H1 (cell line): Measurements from ENCODE around the gene USP49. TPM values are rescaled to one million over a fixed set of nuclear protein-coding genes. Genes with fewer than 3 reads are reported as not detected.
A peak's percentile ranks its signal among the peaks of the same experiment; 100 is the strongest.

ENCODE experiments used
- CTCF ChIA-PET: fragments of 300-600 bp; sonication (Branson Sonifier 250); formaldehyde crosslinking; loops from one replicate; lab custom pipeline; 2021; ENCODE audit not compliant: partially characterized antibody; lab: Charles Lee
- POLR2A ChIA-PET: fragments of 300-600 bp; sonication (Branson Sonifier 250); formaldehyde crosslinking; loops from one replicate; lab custom pipeline; 2021; ENCODE audit warnings: inconsistent platforms; ENCODE audit not compliant: partially characterized antibody; lab: Charles Lee
- DNase-seq, 2 experiments: peaks; one replicate each; pipeline versions ENCODE4 v3.0.0 to v3.0.0-alpha.2; 2010 to 2022; ENCODE audit warnings: low spot score in 2 of 2, low read depth in 1 of 2, mixed read lengths in 1 of 2
- FAIRE-seq: peaks from 2 replicates; lab custom pipeline; 2011; peaks lifted over from hg19 to GRCh38; lab: Jason Lieb, UNC
- H2AFZ ChIP-seq: 2 replicates; pipeline ENCODE4 v1.8.1; 2012; ENCODE audit warnings: low read length, inconsistent platforms
- H2AK5ac ChIP-seq: 2 replicates; pipeline ENCODE4 v1.6.1; 2013; ENCODE audit warnings: low read depth, low read length
- H2BK120ac ChIP-seq: replicated peaks from 2 replicates; pipeline ENCODE3; 2013; ENCODE audit warnings: low read depth, low read length, inconsistent platforms
- H2BK12ac ChIP-seq: 2 replicates; pipeline ENCODE4 v1.6.1; 2013; ENCODE audit warnings: low read depth, low read length
- H2BK15ac ChIP-seq: 2 replicates; pipeline ENCODE4 v1.6.1; 2013; ENCODE audit warnings: low read length
- H2BK20ac ChIP-seq: 2 replicates; pipeline ENCODE4 v1.6.1; 2013; ENCODE audit warnings: low read length
- H2BK5ac ChIP-seq: 2 replicates; pipeline ENCODE4 v1.6.1; 2013; ENCODE audit warnings: low read depth, low read length
- H3K14ac ChIP-seq: 2 replicates; pipeline ENCODE4 v1.6.1; 2013; ENCODE audit warnings: inconsistent platforms; ENCODE audit not compliant: insufficient read length
- H3K18ac ChIP-seq: 2 replicates; pipeline ENCODE4 v1.6.1; 2013; ENCODE audit warnings: low read length; ENCODE audit errors: extremely low read depth
- H3K23ac ChIP-seq: 2 replicates; pipeline ENCODE4 v1.6.1; 2013; ENCODE audit warnings: inconsistent platforms; ENCODE audit not compliant: insufficient read length
- H3K23me2 ChIP-seq: 2 replicates; pipeline ENCODE4 v1.6.1; 2013; ENCODE audit warnings: low read depth, low read length
- H3K27ac ChIP-seq: 2 replicates; pipeline ENCODE4 v1.6.1; 2011; ENCODE audit warnings: low read depth, low read length, inconsistent platforms
- H3K27me3 ChIP-seq, 4 experiments: replicated peaks in 1 of 4; 1 replicate in 1 of 4; 2 replicates in 3 of 4; pipeline versions ENCODE4 v1.6.1 to v1.8.1; 2011 to 2013; ENCODE audit warnings: low read length in 3 of 4, mild to moderate bottlenecking in 3 of 4, inconsistent platforms in 2 of 4, mixed read lengths in 2 of 4, moderate library complexity in 1 of 4; ENCODE audit not compliant: control insufficient read depth in 3 of 4, insufficient read depth in 3 of 4; ENCODE audit errors: extremely low read depth in 1 of 4
- H3K36me3 ChIP-seq, 4 experiments: 2 replicates each; pipeline versions ENCODE4 v1.6.1 to v1.8.1; 2011 to 2013; ENCODE audit warnings: mild to moderate bottlenecking in 4 of 4, low read length in 3 of 4, moderate library complexity in 2 of 4, control low read depth in 1 of 4, inconsistent platforms in 1 of 4; ENCODE audit not compliant: insufficient read depth in 4 of 4, control insufficient read depth in 2 of 4
- H3K4ac ChIP-seq: replicated peaks from 2 replicates; pipeline ENCODE3; 2013; ENCODE audit warnings: low read length, low read depth, mixed read lengths, inconsistent platforms; ENCODE audit not compliant: insufficient read length
- H3K4me1 ChIP-seq, 4 experiments: replicated peaks in 1 of 4; 1 replicate in 1 of 4; 2 replicates in 3 of 4; pipeline versions ENCODE4 v1.6.1 to v1.8.1; 2011 to 2013; ENCODE audit warnings: low read length in 3 of 4, inconsistent platforms in 2 of 4, mixed read lengths in 1 of 4; ENCODE audit not compliant: insufficient read depth in 4 of 4, control insufficient read depth in 3 of 4
- H3K4me2 ChIP-seq, 2 experiments: 2 replicates each; pipeline versions ENCODE4 v1.6.1 to v1.8.1; 2011 to 2013; ENCODE audit warnings: low read depth in 2 of 2, low read length in 2 of 2, control low read depth in 1 of 2, inconsistent platforms in 1 of 2, mild to moderate bottlenecking in 1 of 2; ENCODE audit not compliant: insufficient read depth in 1 of 2
- H3K4me3 ChIP-seq, 4 experiments: fragments of 200-600, 300-600 bp in 1 of 4; sonication (generic), shearing (Covaris generic), sonication (Bioruptor Twin) in 1 of 4; 2 replicates each; pipeline versions ENCODE4 v1.5.1 to v1.8.1; 2011 to 2016; ENCODE audit warnings: low read length in 4 of 4, low read depth in 3 of 4, control low read depth in 2 of 4, inconsistent platforms in 2 of 4, mild to moderate bottlenecking in 2 of 4, mixed read lengths in 1 of 4, moderate library complexity in 1 of 4; ENCODE audit not compliant: insufficient read depth in 2 of 4; ENCODE audit errors: extremely low read depth in 1 of 4
- H3K56ac ChIP-seq: replicated peaks from 2 replicates; pipeline ENCODE3; 2013; ENCODE audit warnings: low read depth, mild to moderate bottlenecking, mixed read lengths, low read length, inconsistent platforms; ENCODE audit not compliant: insufficient read length
- H3K79me1 ChIP-seq: 2 replicates; pipeline ENCODE4 v1.6.1; 2013; ENCODE audit warnings: low read depth, low read length, control low read depth
- H3K79me2 ChIP-seq, 2 experiments: 2 replicates each; pipeline versions ENCODE4 v1.6.1 to v1.8.1; 2012 to 2013; ENCODE audit warnings: low read length in 2 of 2, mild to moderate bottlenecking in 2 of 2, inconsistent platforms in 1 of 2; ENCODE audit not compliant: insufficient read depth in 2 of 2, control insufficient read depth in 1 of 2
- H3K9ac ChIP-seq, 4 experiments: replicated peaks in 1 of 4; 1 replicate in 1 of 4; 2 replicates in 3 of 4; pipeline versions ENCODE4 v1.6.1 to v1.8.1; 2011 to 2013; ENCODE audit warnings: low read depth in 3 of 4, low read length in 3 of 4, control low read depth in 2 of 4, mild to moderate bottlenecking in 2 of 4, moderate library complexity in 2 of 4, inconsistent platforms in 1 of 4; ENCODE audit errors: extremely low read depth in 1 of 4
- H3K9me3 ChIP-seq, 2 experiments: 2 replicates each; pipeline versions ENCODE4 v1.6.1 to v1.8.1; 2012 to 2013; ENCODE audit warnings: mild to moderate bottlenecking in 2 of 2, moderate library complexity in 2 of 2, control low read depth in 1 of 2, inconsistent platforms in 1 of 2, low read depth in 1 of 2, low read length in 1 of 2, mixed read lengths in 1 of 2; ENCODE audit not compliant: insufficient read depth in 2 of 2
- H4K20me1 ChIP-seq, 2 experiments: replicated peaks in 1 of 2; 2 replicates each; pipeline versions ENCODE3 to v1.8.1; 2011 to 2013; ENCODE audit warnings: inconsistent platforms in 2 of 2, low read length in 2 of 2, mild to moderate bottlenecking in 1 of 2; ENCODE audit not compliant: insufficient read depth in 2 of 2, control insufficient read depth in 1 of 2
- H4K5ac ChIP-seq: 2 replicates; pipeline ENCODE4 v1.6.1; 2013; ENCODE audit warnings: low read length, low read depth, mixed read lengths, inconsistent platforms; ENCODE audit not compliant: insufficient read length
- H4K8ac ChIP-seq: 2 replicates; pipeline ENCODE4 v1.8.0; 2013; ENCODE audit warnings: mild to moderate bottlenecking, moderate library complexity, low read length, inconsistent platforms; ENCODE audit not compliant: insufficient read depth; ENCODE audit errors: extremely low read depth
- H4K91ac ChIP-seq: replicated peaks from 2 replicates; pipeline ENCODE3; 2013; ENCODE audit warnings: low read length, mixed read lengths, inconsistent platforms; ENCODE audit not compliant: insufficient read length
- EP300 ChIP-seq, 2 experiments: IDR thresholded peaks; 1 replicate in 1 of 2; 2 replicates in 1 of 2; pipeline ENCODE4 v1.6.1; 2011 to 2012; ENCODE audit warnings: low read depth in 2 of 2, low read length in 2 of 2, mild to moderate bottlenecking in 2 of 2, borderline replicate concordance in 1 of 2, inconsistent platforms in 1 of 2, moderate library complexity in 1 of 2
- FOSL1 ChIP-seq: IDR thresholded peaks from 2 replicates; pipeline ENCODE4 v1.6.1; 2011; ENCODE audit warnings: mild to moderate bottlenecking, low read depth, low read length, moderate library complexity; ENCODE audit not compliant: insufficient read depth
- JUN ChIP-seq: IDR thresholded peaks from 2 replicates; pipeline ENCODE4 v1.6.1; 2011; ENCODE audit warnings: low read depth, mild to moderate bottlenecking, improper control_type of control experiment, low read length
- SP4 ChIP-seq: IDR thresholded peaks from 2 replicates; pipeline ENCODE4 v1.6.1; 2012; ENCODE audit warnings: low read length, inconsistent platforms
- WGBS, 2 experiments: shearing (Covaris generic) in 1 of 2; methylation state at CpG; one replicate each; pipeline versions ENCODE4 v1.1.6 to v1.1.7; 2013 to 2015; ENCODE audit warnings: low lambda C conversion rate in 2 of 2, mixed read lengths in 2 of 2, inconsistent platforms in 1 of 2, low coverage in 1 of 2, missing lambda C conversion rate in 1 of 2; ENCODE audit not compliant: insufficient replicate concordance in 2 of 2, insufficient coverage in 1 of 2, insufficient read length in 1 of 2; ENCODE audit errors: extremely low coverage in 1 of 2, missing lambda C conversion rate in 1 of 2; 5-methylcytosine and 5-hydroxymethylcytosine counted together
- polyA plus RNA-seq, 7 experiments: library from polyadenylated mRNA; depleted of rRNA in 3 of 7; stranded (reverse) in 5 of 7; unstranded in 2 of 7; fragments of >200 nt in 5 of 7; fragments of 200-250 nt in 2 of 7; gene quantifications; 1 replicate in 5 of 7; 2 replicates in 1 of 7; 4 replicates in 1 of 7; pipeline versions ENCODE4 v1.2.1 to v1.2.3, GENCODE V29; 2011 to 2013; ENCODE audit warnings: missing spikeins in 2 of 7, mixed read lengths in 2 of 7
- total RNA-seq: library from RNA; stranded (reverse); fragmentation: NEBNext Ultra II Directional; extraction: Animal tissue kit (Norgen Biotek cat#: 25700); gene quantifications from 2 replicates; pipeline ENCODE4 v1.2.1, GENCODE V29; 2021

The USP49 gene
- total and polyA plus RNA-seq, 2 of the 8 experiments (the other 6 are each of a cell fraction or from before 2014, with no cell fraction given) = 6.9 to 24.4 TPM

DNA sequence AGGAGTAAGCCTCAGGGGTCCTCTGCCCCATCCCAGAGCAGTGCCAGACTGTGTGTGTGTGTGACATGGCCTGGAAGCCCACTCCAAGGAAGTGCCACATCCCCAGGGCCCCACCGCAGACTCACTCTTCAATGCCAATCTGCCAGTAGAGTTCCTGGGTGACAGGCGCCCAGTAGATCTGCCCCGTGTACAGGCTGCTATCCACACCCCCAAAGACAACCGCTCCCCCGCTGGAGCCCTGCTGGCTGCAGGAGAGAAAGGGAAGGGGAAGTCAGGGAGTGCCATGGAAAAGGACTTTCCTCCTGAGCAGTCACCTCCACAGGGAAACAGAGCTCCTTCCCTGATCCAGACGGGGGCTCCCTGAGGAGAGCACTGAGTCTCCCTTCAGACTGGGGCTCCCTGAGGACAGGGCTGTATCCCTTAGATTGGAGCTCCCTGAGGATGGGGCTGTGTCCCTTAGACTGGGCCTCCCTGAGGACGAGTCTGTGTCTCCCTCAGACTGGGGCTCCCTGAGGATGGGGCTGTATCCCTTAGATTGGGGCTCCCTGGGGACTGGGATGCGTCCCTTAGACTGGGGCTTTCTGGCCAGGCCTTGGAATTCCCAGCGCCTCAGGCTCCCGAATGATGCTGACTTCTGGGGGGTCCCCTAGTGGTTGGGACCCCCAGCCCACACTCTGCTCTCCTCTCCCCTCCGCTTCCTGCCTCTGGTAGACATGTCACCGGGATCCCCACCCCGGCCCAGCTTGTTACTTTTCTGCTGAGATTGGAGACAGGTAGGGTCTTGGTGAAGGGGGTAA, 154.6 kb downstream of the USP49 start:
- no peak for TF ChIP-seq SP4
- TF ChIP-seq FOSL1 = no peak
- no peak for TF ChIP-seq EP300 (IDR thresholded peaks at IDR 0.05; ENCODE audit: borderline replicate concordance in 1 of 2, low read depth in 2 of 2, low read length in 2 of 2)
- TF ChIP-seq JUN = no peak
- no peaks in the 10 kb centered on the region; a peak in 2 of 7 replicates for H3K27me3 ChIP-seq
- no peak overlapping the region for H2AFZ ChIP-seq
- H3K4me2 ChIP-seq = no peak overlapping the region
- H3K56ac ChIP-seq = no peak overlapping the region
- H3K79me2 ChIP-seq = no peaks in the 10 kb centered on the region
- no peak for FAIRE-seq
- H2BK120ac ChIP-seq = no peak overlapping the region
- H4K8ac ChIP-seq = peak overlapping the region; percentile 15; the same call in 1 of the 2 replicates
- H3K18ac ChIP-seq = no peak overlapping the region
- no peaks in the 10 kb centered on the region for H3K79me1 ChIP-seq
- POLR2A ChIA-PET = interaction anchor here (0.7 kb wide), 1 partner anchor 198 kb away, joined by 3 read pairs; no protein-coding TSS in a partner anchor
- no peak overlapping the region for H2AK5ac ChIP-seq
- no peak overlapping the region for H3K4ac ChIP-seq
- H4K91ac ChIP-seq = no peak overlapping the region
- no peaks in the 10 kb centered on the region for H3K36me3 ChIP-seq
- no peaks in the 10 kb centered on the region for H4K20me1 ChIP-seq
- WGBS, 2 experiments = 86% methylated on average over 13 of the region's 13 CpGs; no CpG with 5 or more reads in 1 of the 2 experiments
- no peak overlapping the region for H2BK12ac ChIP-seq
- no peak overlapping the region for H4K5ac ChIP-seq
- H3K9me3 ChIP-seq = no peaks in the 10 kb centered on the region
- H2BK5ac ChIP-seq = no peak overlapping the region
- H3K23ac ChIP-seq = no peak overlapping the region
- no peak overlapping the region for H3K4me3 ChIP-seq
- no peak overlapping the region for H3K27ac ChIP-seq
- no peak overlapping the region for H2BK20ac ChIP-seq
- H2BK15ac ChIP-seq = no peak overlapping the region
- peaks cover 0 to 5% (median 4%) of the 10 kb centered on the region in 4 experiments; a peak in 5 of 7 replicates for H3K4me1 ChIP-seq
- no peak overlapping the region for H3K9ac ChIP-seq
- CTCF ChIA-PET = interaction anchor here (0.9 to 4.6 kb wide), 5 partner anchors 30 to 56 kb away, joined by 3 to 21 read pairs (median 5); no protein-coding TSS in a partner anchor
- no peak overlapping the region for H3K14ac ChIP-seq
- DNase-seq = no peak
- H3K23me2 ChIP-seq = no peaks in the 10 kb centered on the region; the same call in 1 of the 2 replicates
